Endodermal cell (in vitro differentiated cells): ENCODE data around the gene PRPF31. TPM values are rescaled to one million over a fixed set of nuclear protein-coding genes. Genes with fewer than 3 reads are reported as not detected.

Experiments used
- DNase-seq: peaks from one replicate; pipeline ENCODE4 v3.0.0-alpha.2; 2017
- H3K27ac ChIP-seq: 2 replicates; pipeline ENCODE4 v1.5.1; 2013; ENCODE audit warnings: mild to moderate bottlenecking, low read depth, low read length, moderate library complexity
- H3K27me3 ChIP-seq: 2 replicates; pipeline ENCODE4 v1.6.1; 2013; ENCODE audit warnings: mild to moderate bottlenecking, low read length, moderate library complexity; ENCODE audit not compliant: insufficient read depth, control insufficient read depth, poor library complexity, severe bottlenecking
- H3K36me3 ChIP-seq: 2 replicates; pipeline ENCODE4 v1.7.0; 2013; ENCODE audit warnings: mild to moderate bottlenecking, low read length, moderate library complexity; ENCODE audit not compliant: control insufficient read depth, insufficient read depth
- H3K4me1 ChIP-seq: one replicate; pipeline ENCODE4 v1.7.0; 2013; ENCODE audit warnings: low read length; ENCODE audit not compliant: control insufficient read depth, insufficient read depth
- H3K4me3 ChIP-seq: 2 replicates; pipeline ENCODE4 v1.5.1; 2013; ENCODE audit warnings: mild to moderate bottlenecking, low read length, moderate library complexity
- H3K9ac ChIP-seq: 2 replicates; pipeline ENCODE4 v1.6.1; 2013; ENCODE audit warnings: mild to moderate bottlenecking, low read length, moderate library complexity; ENCODE audit not compliant: poor library complexity, severe bottlenecking; ENCODE audit errors: extremely low read depth
- H3K9me3 ChIP-seq: 2 replicates; pipeline ENCODE4 v1.6.1; 2013; ENCODE audit warnings: mild to moderate bottlenecking, low read length, moderate library complexity; ENCODE audit not compliant: control insufficient read depth
- H3K27ac Mint-ChIP-seq: 2 replicates; pipeline ENCODE4 v1.8.0; 2020; ENCODE audit warnings: mixed read lengths
- H3K27me3 Mint-ChIP-seq: 2 replicates; pipeline ENCODE4 v1.8.0; 2021; ENCODE audit warnings: mild to moderate bottlenecking, mixed read lengths; ENCODE audit not compliant: insufficient read depth
- H3K36me3 Mint-ChIP-seq: 2 replicates; pipeline ENCODE4 v1.8.0; 2020; ENCODE audit warnings: low read depth, mixed read lengths
- H3K4me1 Mint-ChIP-seq: 2 replicates; pipeline ENCODE4 v1.8.0; 2020; ENCODE audit warnings: mixed read lengths
- H3K4me3 Mint-ChIP-seq: 2 replicates; pipeline ENCODE4 v1.8.0; 2020; ENCODE audit warnings: mild to moderate bottlenecking, moderate library complexity, mixed read lengths
- H3K9me3 Mint-ChIP-seq: 2 replicates; pipeline ENCODE4 v1.8.0; 2020; ENCODE audit warnings: mild to moderate bottlenecking, mixed read lengths
- CTCF ChIP-seq: fragments of 200-600 bp; sonication (generic); conservative IDR thresholded peaks from 2 replicates; pipeline ENCODE4 v1.5.0; 2021; ENCODE audit warnings: antibody characterized with exemption, mild to moderate bottlenecking
- WGBS, 2 experiments: methylation state at CpG; one replicate each; pipeline versions ENCODE4 v1.1.5 to v1.1.7; 2013; ENCODE audit warnings: missing lambda C conversion rate in 2 of 2, mixed read lengths in 1 of 2; ENCODE audit not compliant: insufficient coverage in 1 of 2, insufficient read length in 1 of 2; 5-methylcytosine and 5-hydroxymethylcytosine counted together
- total RNA-seq, 2 donors: library from RNA; stranded (reverse); fragmentation: NEBNext Ultra II Directional in 1 of 2; extraction: Animal tissue kit (Norgen Biotek cat#: 25700) in 1 of 2; gene quantifications; 2 replicates in 1 of 2; 3 replicates in 1 of 2; pipeline ENCODE4 v1.2.1, GENCODE V29; 2021

The PRPF31 gene
- total RNA-seq, 2 donors from 2014 or later, result 79.0 to 85.5 TPM

DNA sequence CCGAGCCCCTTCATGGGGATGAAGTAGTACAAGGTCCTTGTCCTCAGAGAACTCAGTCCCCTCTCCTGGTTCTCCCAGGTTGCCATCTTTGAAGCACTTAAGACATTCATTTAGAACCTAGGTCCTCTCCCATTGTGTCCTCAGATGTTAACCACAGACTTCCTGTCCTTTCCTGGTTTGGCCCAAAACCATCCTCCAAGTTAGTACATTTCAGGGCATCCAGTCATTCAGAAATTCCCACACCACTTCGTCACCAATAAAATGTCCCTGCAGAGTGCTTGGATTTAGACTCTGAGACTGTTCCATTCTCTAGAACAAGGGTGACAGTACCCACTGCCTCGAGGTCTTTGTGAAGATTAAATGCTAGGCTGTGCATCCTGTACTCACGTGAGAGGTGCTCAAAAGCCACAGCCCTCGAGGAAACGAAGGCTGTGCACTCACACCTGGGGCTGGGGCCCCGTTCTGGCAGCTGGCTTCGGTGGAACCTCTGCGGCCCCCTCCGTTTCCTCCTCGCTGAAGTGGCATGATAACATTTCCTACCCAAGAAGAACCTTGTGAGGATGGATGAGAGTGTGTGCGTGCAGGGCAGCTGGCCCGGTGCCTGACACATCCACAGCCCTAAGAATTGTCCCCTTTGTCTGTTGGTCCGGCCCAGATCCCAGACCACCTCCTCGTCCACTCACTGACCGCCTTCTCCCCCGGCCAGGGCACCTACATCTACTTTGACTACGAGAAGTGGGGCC is 39.2 kb downstream of the PRPF31 start:
- H3K9me3 Mint-ChIP-seq, result no peaks in the 10 kb centered on the region
- Histone ChIP-seq H3K9ac (no peak overlapping the region), H3K9me3 (no peaks in the 10 kb centered on the region), H3K27ac (no peak overlapping the region), H3K36me3 (peaks cover 71% of the 10 kb centered on the region), H3K4me3 (no peak overlapping the region), H3K27me3 (no peaks in the 10 kb centered on the region), H3K4me1 (no peaks in the 10 kb centered on the region)
- H3K36me3 Mint-ChIP-seq, result peaks cover 59% of the 10 kb centered on the region
- no peak for DNase-seq
- WGBS, 2 experiments, result 93 to 98% methylated on average over 8 to 18 of the region's 18 CpGs
- no peaks in the 10 kb centered on the region for H3K27me3 Mint-ChIP-seq
- H3K4me1 Mint-ChIP-seq, result no peaks in the 10 kb centered on the region
- peak overlapping the region; percentile 58 for H3K27ac Mint-ChIP-seq
- TF ChIP-seq CTCF, result no peak
- H3K4me3 Mint-ChIP-seq, result no peak overlapping the region

GRCh38 chr19:54155694-54156093 is 40.1 kb downstream of the PRPF31 start:
- TF ChIP-seq CTCF, result peak; percentile 55
- peaks cover 62% of the 10 kb centered on the region for H3K36me3 ChIP-seq

GRCh38 chr19:54156490-54156889 is 40.9 kb downstream of the PRPF31 start:
- Histone ChIP-seq H3K4me3 (no peak overlapping the region), H3K36me3 (peaks cover 54% of the 10 kb centered on the region), H3K9me3 (no peaks in the 10 kb centered on the region), H3K27ac (no peak overlapping the region), H3K4me1 (no peaks in the 10 kb centered on the region), H3K9ac (no peak overlapping the region), H3K27me3 (no peaks in the 10 kb centered on the region)
- TF ChIP-seq CTCF, result no peak
- DNase-seq, result no peak
- Mint-ChIP-seq H3K27ac (no peak overlapping the region), H3K36me3 (peaks cover 47% of the 10 kb centered on the region), H3K9me3 (no peaks in the 10 kb centered on the region), H3K4me3 (no peak overlapping the region), H3K27me3 (no peaks in the 10 kb centered on the region), H3K4me1 (peaks cover 7% of the 10 kb centered on the region)
- 93% methylated on average over 9 to 11 of the region's 11 CpGs for WGBS, 2 experiments

More at GRCh38 chr19:54155694-54156093, 40.1 kb downstream of the PRPF31 start:
- Histone ChIP-seq H3K4me1 (no peaks in the 10 kb centered on the region), H3K4me3 (no peak overlapping the region), H3K27me3 (no peaks in the 10 kb centered on the region), H3K9me3 (no peaks in the 10 kb centered on the region), H3K27ac (no peak overlapping the region), H3K9ac (no peak overlapping the region)
- no peak overlapping the region for H3K27ac Mint-ChIP-seq
- no peaks in the 10 kb centered on the region for H3K27me3 Mint-ChIP-seq
- peaks cover 3% of the 10 kb centered on the region for H3K4me1 Mint-ChIP-seq
- H3K4me3 Mint-ChIP-seq, result no peak overlapping the region
- 94 to 96% methylated on average over 10 to 19 of the region's 19 CpGs for WGBS, 2 experiments
- H3K36me3 Mint-ChIP-seq, result peaks cover 53% of the 10 kb centered on the region
- peak; percentile 62 for DNase-seq
- no peaks in the 10 kb centered on the region for H3K9me3 Mint-ChIP-seq
